Thoracic aorta (tissue), 2 donors: ENCODE measurements around the gene KCNH6. TPM values are rescaled to one million over a fixed set of nuclear protein-coding genes. Genes with fewer than 3 reads are reported as not detected.

Experiments
- ATAC-seq: fragments of 150-250 bp; one replicate; pipeline ENCODE4 v1.8.0; 2017; ENCODE audit warnings: low read depth; ENCODE audit not compliant: insufficient number of reproducible peaks, low FRiP score
- DNase-seq: peaks from one replicate; pipeline ENCODE4 v3.0.0-alpha.2; 2020; ENCODE audit warnings: low spot score
- H3K27ac ChIP-seq, 2 donors: fragments of 200-600 bp; sonication (generic); 1 replicate in 1 of 2; 2 replicates in 1 of 2; pipeline ENCODE4 v1.5.1; 2016; ENCODE audit warnings: mild to moderate bottlenecking in 2 of 2, moderate library complexity in 2 of 2
- H3K27me3 ChIP-seq: fragments of 200-600 bp; sonication (generic); replicated peaks from 2 replicates; pipeline ENCODE4 v1.6.0; 2016; ENCODE audit warnings: mild to moderate bottlenecking; ENCODE audit not compliant: insufficient read depth
- H3K36me3 ChIP-seq: fragments of 200-600 bp; sonication (generic); one replicate; pipeline ENCODE4 v1.5.1; 2016
- H3K4me1 ChIP-seq, 2 donors: fragments of 200-600 bp; sonication (generic); 1 replicate in 1 of 2; 2 replicates in 1 of 2; pipeline versions ENCODE4 v1.5.1 to v1.6.0; 2016; ENCODE audit warnings: low read depth in 2 of 2, mild to moderate bottlenecking in 1 of 2; ENCODE audit not compliant: control insufficient read depth in 1 of 2
- H3K4me3 ChIP-seq: fragments of 200-600 bp; sonication (generic); 2 replicates; pipeline ENCODE4 v1.5.1; 2016; ENCODE audit warnings: mild to moderate bottlenecking
- H3K9me3 ChIP-seq: fragments of 200-600 bp; sonication (generic); 2 replicates; pipeline ENCODE4 v1.5.1; 2016
- total RNA-seq, 2 donors: library from RNA; depleted of rRNA; stranded (reverse); fragments of >200 nt; gene quantifications; one replicate each; pipeline versions ENCODE4 v1.1.0 to v1.2.3, GENCODE V29; 2016
- TF ChIP-seq, protein P1 (sequence below): fragments of 200-600 bp; sonication (generic); IDR thresholded peaks from one replicate; pipeline ENCODE4 v1.5.1; 2019; ENCODE audit warnings: antibody characterized with exemption

Gene KCNH6
- total RNA-seq, 2 donors from 2014 or later, result not detected

DNA sequence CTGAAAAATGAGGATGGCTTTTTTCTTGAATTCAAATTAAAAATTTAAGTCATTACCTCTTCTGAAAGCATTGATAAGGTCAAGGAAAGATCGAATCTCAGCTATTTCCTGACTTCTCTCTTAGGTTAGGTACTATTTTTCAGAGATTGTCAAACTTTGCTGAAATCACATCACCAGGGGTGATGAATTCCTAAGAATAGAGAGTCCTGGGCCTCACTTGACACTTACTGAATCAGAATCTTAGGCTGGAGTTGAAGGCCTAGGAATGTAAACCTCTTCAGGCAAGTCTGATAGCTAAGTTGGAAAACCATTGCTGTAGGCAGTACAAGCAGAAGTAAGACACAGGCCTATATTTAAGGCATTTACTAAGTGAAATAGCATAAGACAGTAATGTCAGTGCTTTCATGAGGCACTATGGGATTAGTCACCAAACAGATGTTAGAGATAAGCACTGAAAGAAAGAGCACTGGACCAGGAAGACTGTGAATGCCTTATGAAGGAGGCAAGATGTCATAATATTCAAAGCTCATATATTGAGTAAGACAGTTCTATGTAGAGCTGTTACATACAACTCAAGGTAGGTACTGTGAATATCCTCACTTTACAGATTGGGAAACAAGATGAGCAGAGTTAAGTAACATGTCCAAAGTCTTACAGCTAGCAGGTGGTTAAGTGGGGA, 48.6 kb downstream of the KCNH6 start:
- Histone ChIP-seq H3K27me3 (no peaks in the 10 kb centered on the region), H3K4me1 (no peaks in the 10 kb centered on the region), H3K4me3 (no peak overlapping the region), H3K36me3 (no peaks in the 10 kb centered on the region), H3K27ac (no peak overlapping the region), H3K9me3 (no peaks in the 10 kb centered on the region)
- ATAC-seq, result no peak
- DNase-seq, result no peak
- TF ChIP-seq, protein P1, sequence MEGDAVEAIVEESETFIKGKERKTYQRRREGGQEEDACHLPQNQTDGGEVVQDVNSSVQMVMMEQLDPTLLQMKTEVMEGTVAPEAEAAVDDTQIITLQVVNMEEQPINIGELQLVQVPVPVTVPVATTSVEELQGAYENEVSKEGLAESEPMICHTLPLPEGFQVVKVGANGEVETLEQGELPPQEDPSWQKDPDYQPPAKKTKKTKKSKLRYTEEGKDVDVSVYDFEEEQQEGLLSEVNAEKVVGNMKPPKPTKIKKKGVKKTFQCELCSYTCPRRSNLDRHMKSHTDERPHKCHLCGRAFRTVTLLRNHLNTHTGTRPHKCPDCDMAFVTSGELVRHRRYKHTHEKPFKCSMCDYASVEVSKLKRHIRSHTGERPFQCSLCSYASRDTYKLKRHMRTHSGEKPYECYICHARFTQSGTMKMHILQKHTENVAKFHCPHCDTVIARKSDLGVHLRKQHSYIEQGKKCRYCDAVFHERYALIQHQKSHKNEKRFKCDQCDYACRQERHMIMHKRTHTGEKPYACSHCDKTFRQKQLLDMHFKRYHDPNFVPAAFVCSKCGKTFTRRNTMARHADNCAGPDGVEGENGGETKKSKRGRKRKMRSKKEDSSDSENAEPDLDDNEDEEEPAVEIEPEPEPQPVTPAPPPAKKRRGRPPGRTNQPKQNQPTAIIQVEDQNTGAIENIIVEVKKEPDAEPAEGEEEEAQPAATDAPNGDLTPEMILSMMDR, result no peak

DNA sequence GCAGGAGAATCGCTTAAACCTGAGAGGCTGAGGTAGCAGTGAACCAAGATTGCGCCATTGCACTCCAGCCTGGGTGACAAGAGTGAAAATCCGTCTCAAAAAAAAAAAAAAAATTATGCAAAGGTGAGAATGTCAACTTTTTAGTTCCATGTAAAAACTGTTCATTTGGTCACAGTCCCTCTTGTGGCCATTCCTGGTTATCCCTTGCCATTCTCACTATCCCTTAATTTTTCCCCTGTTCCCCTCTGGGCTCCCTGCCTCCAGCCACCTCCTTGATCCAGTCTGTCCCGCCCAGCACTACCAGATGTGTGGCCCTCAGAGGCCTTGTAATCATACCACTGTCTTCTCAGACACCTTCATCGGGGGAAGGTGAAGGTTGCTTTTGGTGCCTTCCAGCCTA, 50.5 kb downstream of the KCNH6 start:
- H3K9me3 ChIP-seq, result no peaks in the 10 kb centered on the region
- DNase-seq (no peak), ATAC-seq (no peak)

DNA sequence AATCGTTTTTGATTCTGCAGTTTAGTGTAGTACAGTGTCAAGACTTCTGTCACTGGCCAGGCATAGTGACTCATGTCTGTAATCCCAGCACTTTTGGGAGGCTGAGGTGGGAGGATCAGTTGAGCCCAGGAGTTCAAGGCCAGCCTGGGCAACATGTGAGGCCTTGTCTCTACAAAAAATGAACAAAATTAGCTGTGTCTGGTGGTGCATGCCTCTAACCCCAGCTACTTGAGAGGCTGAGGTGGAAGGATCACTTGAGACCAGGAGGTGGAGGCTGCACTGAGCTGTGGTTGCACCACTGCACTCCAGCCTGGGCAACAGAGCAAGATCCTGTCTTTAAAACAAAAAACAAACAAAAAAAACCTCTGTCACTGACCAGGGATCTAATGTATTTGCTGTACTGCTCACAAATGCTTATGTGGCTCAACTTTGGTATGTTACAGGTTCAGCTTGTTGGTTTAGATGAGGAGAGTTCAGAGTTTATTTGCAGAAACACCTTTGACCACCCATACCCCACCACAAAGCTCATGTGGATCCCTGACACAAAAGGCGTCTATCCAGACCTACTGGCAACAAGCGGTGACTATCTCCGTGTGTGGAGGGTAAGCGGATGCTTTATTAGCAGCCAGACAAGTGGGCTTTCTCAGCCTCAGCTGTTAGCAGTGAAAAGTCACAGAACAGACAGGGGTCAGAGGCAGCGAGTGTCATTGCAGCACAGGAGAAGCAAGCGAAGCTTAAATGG, 55.0 kb downstream of the KCNH6 start:
- no peak for DNase-seq
- Histone ChIP-seq H3K4me3 (no peak overlapping the region), H3K36me3 (peaks cover 26% of the 10 kb centered on the region), H3K27ac (no peak overlapping the region), H3K27me3 (no peaks in the 10 kb centered on the region), H3K9me3 (no peaks in the 10 kb centered on the region), H3K4me1 (no peaks in the 10 kb centered on the region)
- TF ChIP-seq, protein P1, result no peak
- no peak for ATAC-seq

More for the DNA sequence above, 50.5 kb downstream of the KCNH6 start:
- Histone ChIP-seq H3K4me3 (no peak overlapping the region), H3K27ac (no peak overlapping the region), H3K4me1 (no peaks in the 10 kb centered on the region), H3K27me3 (no peaks in the 10 kb centered on the region), H3K36me3 (no peaks in the 10 kb centered on the region)
- TF ChIP-seq, protein P1, result no peak

DNA sequence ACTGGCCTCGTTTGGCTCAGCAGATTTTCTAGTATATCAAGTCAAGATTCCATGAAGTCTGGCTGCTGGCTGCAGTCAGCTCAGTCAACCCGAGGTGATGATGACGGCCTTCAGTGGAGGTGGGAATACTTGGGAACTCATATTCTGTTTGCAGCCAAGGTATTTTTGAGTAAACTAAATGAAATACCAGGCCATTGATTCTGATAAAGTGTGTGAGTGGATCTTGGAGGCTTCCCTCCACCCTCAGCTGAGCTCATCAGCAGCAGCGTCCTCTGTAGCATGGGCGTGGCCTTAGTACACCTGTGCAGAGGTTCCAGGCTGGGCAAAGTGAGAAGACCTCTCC, 55.6 kb downstream of the KCNH6 start:
- TF ChIP-seq, protein P1, result no peak
- Histone ChIP-seq H3K4me3 (no peak overlapping the region), H3K4me1 (no peaks in the 10 kb centered on the region), H3K27me3 (no peaks in the 10 kb centered on the region), H3K27ac (no peak overlapping the region), H3K36me3 (peaks cover 31% of the 10 kb centered on the region), H3K9me3 (no peaks in the 10 kb centered on the region)
- ATAC-seq, result no peak
- DNase-seq, result no peak

DNA sequence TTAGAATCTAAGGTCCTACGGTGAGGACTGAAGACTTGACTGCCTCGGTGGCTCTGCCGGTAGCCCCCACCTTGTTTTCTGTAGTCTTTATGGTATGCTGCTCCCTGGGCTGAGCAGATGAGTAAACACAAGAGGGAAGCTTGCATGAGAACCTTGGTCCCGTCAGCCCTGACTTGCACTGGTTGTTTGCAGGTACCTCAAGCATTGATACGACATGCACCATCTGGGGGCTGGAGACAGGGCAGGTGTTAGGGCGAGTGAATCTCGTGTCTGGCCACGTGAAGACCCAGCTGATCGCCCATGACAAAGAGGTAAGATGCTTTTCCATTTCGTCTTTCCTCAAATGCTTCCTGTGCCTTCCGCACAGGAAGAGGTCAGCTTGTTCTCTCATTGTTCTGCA, 56.5 kb downstream of the KCNH6 start:
- Histone ChIP-seq H3K36me3 (peaks cover 40% of the 10 kb centered on the region), H3K4me1 (no peaks in the 10 kb centered on the region), H3K27me3 (no peaks in the 10 kb centered on the region), H3K27ac (no peak overlapping the region), H3K9me3 (no peaks in the 10 kb centered on the region), H3K4me3 (no peak overlapping the region)
- no peak for ATAC-seq
- TF ChIP-seq, protein P1, result no peak
- DNase-seq, result no peak
